Gastrocnemius medialis (tissue), 4 donors: ENCODE data around the gene EMX1.

Experiments used
- CTCF ChIP-seq, 5 experiments: fragments of 450-650 bp in 3 of 5; fragments of 200-600 bp in 2 of 5; sonication (generic) in 2 of 5; IDR thresholded peaks in 4 of 5; conservative IDR thresholded peaks in 1 of 5; 1 replicate in 4 of 5; 2 replicates in 1 of 5; pipeline ENCODE4 v1.5.1; 2016 to 2019; ENCODE audit warnings: antibody characterized with exemption in 5 of 5, mild to moderate bottlenecking in 3 of 5, moderate library complexity in 3 of 5
- POLR2A ChIP-seq, 2 donors: fragments of 450-650 bp; IDR thresholded peaks; one replicate each; pipeline ENCODE4 v1.6.1; 2017; ENCODE audit warnings: antibody characterized with exemption in 2 of 2, mild to moderate bottlenecking in 2 of 2, moderate library complexity in 2 of 2

GRCh38 chr2:72925328-72925943 is 8.1 kb downstream of the EMX1 start:
- TF ChIP-seq CTCF (IDR thresholded peaks at IDR 0.05 in 4 of 5, conservative IDR thresholded peaks at IDR 0.05 in 1 of 5), result no peak
- TF ChIP-seq POLR2A (IDR thresholded peaks at IDR 0.05), result no peak
